Measurements from ENCODE around the gene GRIN2A.

GRIN2A gene

GRCh38 chr16:10218490-10219206 lies 36.4 kb upstream of the GRIN2A start:
- Histone ChIP-seq H3K4me2 (ENCODE audit: low read depth, low read length) (no peak overlapping the region), H3K9me3 (replicated peaks; ENCODE audit: insufficient read depth, low read length) (no peaks in the 10 kb centered on the region), H2AFZ (ENCODE audit: low read length) (no peak overlapping the region), H3K9ac (ENCODE audit: low read length) (no peak overlapping the region), H3K9me2 (replicated peaks; ENCODE audit: insufficient read depth, low read length) (no peaks in the 10 kb centered on the region), H3K27me3 (replicated peaks; ENCODE audit: insufficient read depth, low read length) (no peaks in the 10 kb centered on the region), H3K4me1 (ENCODE audit: low read length) (no peaks in the 10 kb centered on the region), H3K4me3 (ENCODE audit: low read length) (no peak overlapping the region), H3K27ac (ENCODE audit: low read length) (no peak overlapping the region), H3F3A (ENCODE audit: insufficient read depth, low read length) (no peaks in the 10 kb centered on the region), H3K36me3 (replicated peaks; ENCODE audit: insufficient read depth, low read length) (no peaks in the 10 kb centered on the region), H4K20me1 (ENCODE audit: insufficient read depth, low read length) (no peaks in the 10 kb centered on the region), H3K79me2 (ENCODE audit: low read length) (no peaks in the 10 kb centered on the region)
- TF ChIP-seq CTCF (IDR thresholded peaks at IDR 0.05; ENCODE audit: low read length), result no peak
- no peak for TF ChIP-seq EZH2phosphoT487 (IDR thresholded peaks at IDR 0.05; ENCODE audit: low read length)
- TF ChIP-seq EZH2 (optimal IDR thresholded peaks at IDR 0.05; ENCODE audit: low read depth, low read length), result no peak
- DNase-seq, result no peak

- Histone ChIP-seq H4K20me1 (ENCODE audit: insufficient read depth, low read length) (no peaks in the 10 kb centered on the region), H3K9me2 (replicated peaks; ENCODE audit: insufficient read depth, low read length) (no peaks in the 10 kb centered on the region), H3K4me1 (ENCODE audit: low read length) (no peaks in the 10 kb centered on the region), H3K4me3 (ENCODE audit: low read length) (no peak overlapping the region), H3K36me3 (replicated peaks; ENCODE audit: insufficient read depth, low read length) (no peaks in the 10 kb centered on the region), H3K79me2 (ENCODE audit: low read length) (no peaks in the 10 kb centered on the region), H3K4me2 (ENCODE audit: low read depth, low read length) (no peak overlapping the region), H3F3A (ENCODE audit: insufficient read depth, low read length) (no peaks in the 10 kb centered on the region), H2AFZ (ENCODE audit: low read length) (no peak overlapping the region), H3K9me3 (replicated peaks; ENCODE audit: insufficient read depth, low read length) (no peaks in the 10 kb centered on the region), H3K9ac (ENCODE audit: low read length) (no peak overlapping the region), H3K27me3 (replicated peaks; ENCODE audit: insufficient read depth, low read length) (no peaks in the 10 kb centered on the region), H3K27ac (ENCODE audit: low read length) (no peak overlapping the region)
- TF ChIP-seq EZH2phosphoT487 (IDR thresholded peaks at IDR 0.05; ENCODE audit: low read length) (no peak), CTCF (IDR thresholded peaks at IDR 0.05; ENCODE audit: low read length) (no peak), EZH2 (optimal IDR thresholded peaks at IDR 0.05; ENCODE audit: low read depth, low read length) (no peak)
- no peak for DNase-seq
Observed at GRCh38 chr16:10213748-10214147, 31.5 kb upstream of the GRIN2A start.

GRCh38 chr16:10210944-10211343 lies 28.7 kb upstream of the GRIN2A start:
- Histone ChIP-seq H3K27me3 (replicated peaks; ENCODE audit: insufficient read depth, low read length) (no peaks in the 10 kb centered on the region), H3K79me2 (ENCODE audit: low read length) (no peaks in the 10 kb centered on the region), H3K9ac (ENCODE audit: low read length) (no peak overlapping the region), H2AFZ (ENCODE audit: low read length) (no peak overlapping the region), H3K9me3 (replicated peaks; ENCODE audit: insufficient read depth, low read length) (no peaks in the 10 kb centered on the region), H3K9me2 (replicated peaks; ENCODE audit: insufficient read depth, low read length) (no peaks in the 10 kb centered on the region), H3K4me1 (ENCODE audit: low read length) (no peaks in the 10 kb centered on the region), H3K4me2 (ENCODE audit: low read depth, low read length) (no peak overlapping the region), H4K20me1 (ENCODE audit: insufficient read depth, low read length) (no peaks in the 10 kb centered on the region), H3K36me3 (replicated peaks; ENCODE audit: insufficient read depth, low read length) (no peaks in the 10 kb centered on the region), H3K27ac (ENCODE audit: low read length) (no peak overlapping the region), H3F3A (ENCODE audit: insufficient read depth, low read length) (no peaks in the 10 kb centered on the region), H3K4me3 (ENCODE audit: low read length) (no peak overlapping the region)
- DNase-seq, result no peak
- TF ChIP-seq EZH2phosphoT487 (IDR thresholded peaks at IDR 0.05; ENCODE audit: low read length) (no peak), EZH2 (optimal IDR thresholded peaks at IDR 0.05; ENCODE audit: low read depth, low read length) (no peak), CTCF (IDR thresholded peaks at IDR 0.05; ENCODE audit: low read length) (no peak)
